ENCODE measurements around the gene CHD9.

GRCh38 chr16:53064081-53064578 lies 9.3 kb downstream of the CHD9 start:
- no peak for TF ChIP-seq CTCF (IDR thresholded peaks at IDR 0.05)
- no peak for TF ChIP-seq POLR2A (IDR thresholded peaks at IDR 0.05)
